B cell (primary cell): Measurements from ENCODE around the gene ARHGAP42. TPM values are rescaled to one million over a fixed set of nuclear protein-coding genes. Genes with fewer than 3 reads are reported as not detected.

Experiments
- ATAC-seq: fragments of 200-7000 bp; cut with Tn5 transposase; one replicate; pipeline ENCODE4 v1.10.0; 2021; ENCODE audit warnings: low read depth, mild to moderate bottlenecking, moderate number of reproducible peaks, moderate library complexity
- CTCF ChIA-PET: fragments of 350-600 bp; sonication (Branson Sonifier 250); formaldehyde crosslinking; loops from one replicate; lab custom pipeline; 2021; ENCODE audit warnings: antibody characterized with exemption, inconsistent platforms; lab: Charles Lee
- POLR2A ChIA-PET: fragments of 350-600 bp; sonication (Branson Sonifier 250); formaldehyde crosslinking; loops from one replicate; lab custom pipeline; 2021; ENCODE audit warnings: antibody characterized with exemption; lab: Charles Lee
- DNase-seq: peaks from one replicate; pipeline ENCODE4 v3.0.0; 2013
- H2AFZ ChIP-seq: 2 replicates; pipeline ENCODE4 v1.6.1; 2012; ENCODE audit warnings: mild to moderate bottlenecking, low read depth, low read length; ENCODE audit not compliant: insufficient read depth, poor library complexity, severe bottlenecking
- H3K27ac ChIP-seq, 2 donors: 1 replicate in 1 of 2; 2 replicates in 1 of 2; pipeline ENCODE4 v1.5.1; 2012 to 2013; ENCODE audit warnings: low read length in 2 of 2, mild to moderate bottlenecking in 2 of 2, moderate library complexity in 1 of 2
- H3K27me3 ChIP-seq, 4 experiments: fragments of 200-600 bp in 1 of 4; sonication (generic) in 1 of 4; replicated peaks in 1 of 4; 1 replicate in 2 of 4; 2 replicates in 2 of 4; pipeline versions ENCODE4 v1.6.1 to v1.7.0; 2013 to 2016; ENCODE audit warnings: low read length in 3 of 4, mild to moderate bottlenecking in 2 of 4, mixed read lengths in 1 of 4, moderate library complexity in 1 of 4; ENCODE audit not compliant: insufficient read depth in 4 of 4, control insufficient read depth in 3 of 4; ENCODE audit errors: control extremely low read depth in 1 of 4
- H3K36me3 ChIP-seq, 2 experiments: replicated peaks in 1 of 2; 1 replicate in 1 of 2; 2 replicates in 1 of 2; pipeline versions ENCODE4 v1.6.1 to v1.7.1; 2013; ENCODE audit warnings: low read length in 1 of 2; ENCODE audit not compliant: insufficient read depth in 2 of 2, control insufficient read depth in 1 of 2; ENCODE audit errors: control extremely low read depth in 1 of 2, extremely low read depth in 1 of 2
- H3K4me1 ChIP-seq, 2 donors: fragments of 200-600 bp in 1 of 2; sonication (generic) in 1 of 2; 1 replicate in 1 of 2; 2 replicates in 1 of 2; pipeline versions ENCODE4 v1.5.1 to v1.6.1; 2013 to 2017; ENCODE audit warnings: low read length in 2 of 2; ENCODE audit not compliant: control insufficient read depth in 2 of 2, insufficient read depth in 2 of 2
- H3K4me2 ChIP-seq: replicated peaks from 2 replicates; pipeline ENCODE3; 2012; ENCODE audit warnings: mild to moderate bottlenecking, low read depth, low read length; ENCODE audit not compliant: poor library complexity, severe bottlenecking
- H3K4me3 ChIP-seq, 5 experiments: fragments of 200-600 bp in 1 of 5; sonication (generic) in 1 of 5; 1 replicate in 3 of 5; 2 replicates in 2 of 5; pipeline versions ENCODE4 v1.5.1 to v1.7.0; 2011 to 2016; ENCODE audit warnings: low read length in 4 of 5, mild to moderate bottlenecking in 4 of 5, low read depth in 2 of 5, control low read depth in 1 of 5, moderate library complexity in 1 of 5; ENCODE audit not compliant: insufficient read depth in 1 of 5; ENCODE audit errors: control extremely low read depth in 1 of 5, extremely low read depth in 1 of 5
- H3K79me2 ChIP-seq: fragments of 200-600 bp; sonication (generic); one replicate; pipeline ENCODE4 v1.6.0; 2016; ENCODE audit warnings: low read length; ENCODE audit not compliant: control insufficient read depth, insufficient read depth
- H3K9ac ChIP-seq: fragments of 200-600 bp; sonication (generic); 2 replicates; pipeline ENCODE4 v1.6.1; 2017; ENCODE audit warnings: mild to moderate bottlenecking, low read length, moderate library complexity
- H3K9me3 ChIP-seq, 3 donors: one replicate each; pipeline versions ENCODE4 v1.6.1 to v1.7.1; 2013; ENCODE audit warnings: low read length in 2 of 3; ENCODE audit not compliant: control insufficient read depth in 2 of 3, insufficient read depth in 1 of 3; ENCODE audit errors: control extremely low read depth in 1 of 3
- H4K20me1 ChIP-seq: 2 replicates; pipeline ENCODE4 v1.6.0; 2012; ENCODE audit warnings: mild to moderate bottlenecking, low read length; ENCODE audit not compliant: insufficient read depth, control insufficient read depth, poor library complexity, severe bottlenecking
- H3K27ac Mint-ChIP-seq: one replicate; pipeline ENCODE4 v1.8.0; 2021; ENCODE audit warnings: mixed read lengths
- H3K27me3 Mint-ChIP-seq: one replicate; pipeline ENCODE4 v1.8.0; 2021; ENCODE audit warnings: mixed read lengths
- H3K4me1 Mint-ChIP-seq: one replicate; pipeline ENCODE4 v1.8.0; 2021; ENCODE audit warnings: mixed read lengths
- H3K4me3 Mint-ChIP-seq: one replicate; pipeline ENCODE4 v1.8.0; 2021; ENCODE audit warnings: mixed read lengths
- H3K9me3 Mint-ChIP-seq: one replicate; pipeline ENCODE4 v1.8.0; 2022; ENCODE audit warnings: mixed read lengths; ENCODE audit not compliant: insufficient read depth
- CTCF ChIP-seq: fragments of 200-600 bp; IDR thresholded peaks from one replicate; pipeline ENCODE4 v1.8.0; 2022; ENCODE audit warnings: antibody characterized with exemption, mild to moderate bottlenecking
- EZH2 ChIP-seq: IDR thresholded peaks from 2 replicates; pipeline ENCODE4 v1.6.1; 2012; ENCODE audit warnings: borderline replicate concordance, low read depth, mild to moderate bottlenecking, moderate library complexity, low read length; ENCODE audit not compliant: insufficient read depth, poor library complexity, severe bottlenecking
- WGBS: methylation state at CpG from one replicate; pipeline ENCODE4 v1.1.5; 2013; ENCODE audit warnings: missing lambda C conversion rate; ENCODE audit not compliant: insufficient coverage; 5-methylcytosine and 5-hydroxymethylcytosine counted together
- intact Hi-C: fragments of 100-400 bp; cut with micrococcal nuclease; formaldehyde crosslinking; loops from one replicate; pipeline ENCODE4 v1.10.0; 2022
- polyA plus RNA-seq: library from polyadenylated mRNA; depleted of rRNA; stranded (reverse); fragments of >200 nt; gene quantifications from 2 replicates; pipeline ENCODE4 v1.2.3, GENCODE V29; 2012
- total RNA-seq, 2 donors: library from RNA; stranded (reverse); fragments of 120-200 nt in 1 of 2; gene quantifications; 1 replicate in 1 of 2; 2 replicates in 1 of 2; pipeline versions ENCODE4 v1.2.3 to v1.2.4, GENCODE V29; 2013 to 2022

The ARHGAP42 gene
- total and polyA plus RNA-seq, 2 donors (not counting 1 experiment from before 2014, with no cell fraction given) = 3.8 to 4.9 TPM

- no peaks in the 10 kb centered on the region for H3K36me3 ChIP-seq
- H3K9me3 ChIP-seq = no peaks in the 10 kb centered on the region
- no peaks in the 10 kb centered on the region for H3K27me3 Mint-ChIP-seq
- no peaks in the 10 kb centered on the region for H4K20me1 ChIP-seq
- no peaks in the 10 kb centered on the region for H3K9me3 Mint-ChIP-seq
- no peak overlapping the region for H3K4me3 ChIP-seq
- H3K27me3 ChIP-seq = no peaks in the 10 kb centered on the region
- no peak overlapping the region for H2AFZ ChIP-seq
- H3K79me2 ChIP-seq = no peaks in the 10 kb centered on the region
- DNase-seq (no peak), ATAC-seq (no peak)
- H3K27ac Mint-ChIP-seq = no peak overlapping the region
- POLR2A ChIA-PET = no interaction called here
- CTCF ChIA-PET = no interaction called here
- intact Hi-C loops = no loop called here
- H3K4me3 Mint-ChIP-seq = no peak overlapping the region
- peaks cover 8% of the 10 kb centered on the region in 2 donors for H3K4me1 ChIP-seq
- TF ChIP-seq CTCF (no peak), EZH2 (no peak)
- H3K9ac ChIP-seq = no peak overlapping the region
- peaks cover 5% of the 10 kb centered on the region for H3K4me1 Mint-ChIP-seq
- no CpG with 5 or more reads among the region's 3 CpGs for WGBS
- no peak overlapping the region for H3K4me2 ChIP-seq
- H3K27ac ChIP-seq = no peak overlapping the region
Measured at GRCh38 chr11:101030015-101030414, 342.9 kb downstream of the ARHGAP42 start.

GRCh38 chr11:101030692-101031091, 343.6 kb downstream of the ARHGAP42 start:
- Histone ChIP-seq H3K36me3 (no peaks in the 10 kb centered on the region), H2AFZ (no peak overlapping the region), H3K4me3 (no peak overlapping the region), H3K4me1 (peaks cover 8% of the 10 kb centered on the region in 2 donors), H4K20me1 (no peaks in the 10 kb centered on the region), H3K4me2 (no peak overlapping the region), H3K9ac (no peak overlapping the region), H3K79me2 (no peaks in the 10 kb centered on the region), H3K27me3 (no peaks in the 10 kb centered on the region), H3K9me3 (no peaks in the 10 kb centered on the region), H3K27ac (peak overlapping the region in 1 of 2 donors; percentile 28)
- TF ChIP-seq EZH2 (no peak), CTCF (no peak)
- Mint-ChIP-seq H3K27ac (no peak overlapping the region), H3K9me3 (no peaks in the 10 kb centered on the region), H3K4me3 (no peak overlapping the region), H3K27me3 (no peaks in the 10 kb centered on the region), H3K4me1 (peaks cover 5% of the 10 kb centered on the region)
- DNase-seq (peak; percentile 14), ATAC-seq (no peak)
- ChIA-PET CTCF (interaction anchor here (0.6 kb wide), 1 partner anchor 180 kb away, joined by 3 read pairs; no protein-coding TSS in a partner anchor), POLR2A (no interaction called here)
- no CpG with 5 or more reads among the region's 1 CpG for WGBS
- intact Hi-C loops = no loop called here
